GM12878 (cell line): ENCODE results near the gene DIAPH2. TPM values are rescaled to one million over a fixed set of nuclear protein-coding genes. Genes with fewer than 3 reads are reported as not detected.

Experiments
- ATAC-seq: fragments of 200-7000 bp; cut with Tn5 transposase; 3 replicates; pipeline ENCODE4 v1.9.1; 2020; ENCODE audit warnings: mild to moderate bottlenecking, moderate library complexity
- BruUV-seq: library from RNA; stranded (reverse); fragments of 400-500 nt; replicated peaks from 2 replicates; lab custom pipeline; 2021; lab: Mats Ljungman, UMichigan
- CTCF ChIA-PET: fragments of 300-600 bp; sonication (Branson Sonifier 250); formaldehyde crosslinking; extraction: SDS; loops from one replicate; lab custom pipeline; 2021; ENCODE audit warnings: inconsistent platforms; lab: Yijun Ruan, JAX
- POLR2A ChIA-PET: fragments of 350-600 bp; formaldehyde crosslinking; extraction: SDS; loops from one replicate; lab custom pipeline; 2021; ENCODE audit warnings: inconsistent platforms; lab: Charles Lee
- RAD21 ChIA-PET: fragments of 300-600 bp; sonication (Branson Sonifier 250); formaldehyde crosslinking; loops from one replicate; lab custom pipeline; 2023; ENCODE audit warnings: antibody characterized with exemption; ENCODE audit not compliant: unreplicated experiment; lab: Charles Lee
- SMC1A ChIA-PET: fragments of 300-600 bp; sonication (Branson Sonifier 250); formaldehyde crosslinking; loops from one replicate; lab custom pipeline; 2023; ENCODE audit not compliant: unreplicated experiment, uncharacterized antibody; lab: Charles Lee
- DNase-seq: peaks from one replicate; pipeline ENCODE4 v3.0.0-alpha.2; 2011; ENCODE audit warnings: low read depth, low spot score
- FAIRE-seq: peaks from 3 replicates; lab custom pipeline; 2011; peaks lifted over from hg19 to GRCh38; lab: Jason Lieb, UNC
- H2AFZ ChIP-seq: 2 replicates; pipeline ENCODE4 v1.6.0; 2011; ENCODE audit warnings: low read depth, low read length, control low read depth; ENCODE audit not compliant: control insufficient read depth
- H3K27ac ChIP-seq: 2 replicates; pipeline ENCODE4 v1.5.1; 2011; ENCODE audit warnings: control low read depth; ENCODE audit not compliant: control insufficient read depth, insufficient read depth
- H3K27me3 ChIP-seq, 2 experiments: replicated peaks in 1 of 2; 2 replicates each; pipeline versions ENCODE4 v1.6.0 to v1.6.1; 2011; ENCODE audit warnings: low read length in 1 of 2; ENCODE audit not compliant: control insufficient read depth in 2 of 2, insufficient read depth in 2 of 2
- H3K36me3 ChIP-seq, 2 experiments: 2 replicates each; pipeline ENCODE4 v1.5.1; 2011; ENCODE audit warnings: low read length in 1 of 2; ENCODE audit not compliant: control insufficient read depth in 2 of 2, insufficient read depth in 2 of 2
- H3K4me1 ChIP-seq: 2 replicates; pipeline ENCODE4 v1.6.1; 2011; ENCODE audit warnings: mild to moderate bottlenecking, low read length, moderate library complexity, mixed read lengths; ENCODE audit not compliant: control insufficient read depth, insufficient read depth
- H3K4me2 ChIP-seq: 2 replicates; pipeline ENCODE4 v1.6.0; 2011; ENCODE audit warnings: control low read depth; ENCODE audit not compliant: control insufficient read depth, insufficient read depth
- H3K4me3 ChIP-seq: fragments of 200-600 bp; sonication (generic); 2 replicates; pipeline ENCODE4 v1.5.1; 2016
- H3K79me2 ChIP-seq: 2 replicates; pipeline ENCODE4 v1.6.0; 2011; ENCODE audit warnings: low read length; ENCODE audit not compliant: control insufficient read depth, insufficient read depth
- H3K9ac ChIP-seq: 2 replicates; pipeline ENCODE4 v1.8.0; 2011; ENCODE audit warnings: low read length, control low read depth, mixed read lengths; ENCODE audit not compliant: control insufficient read depth, insufficient read depth
- H3K9me3 ChIP-seq: replicated peaks from 3 replicates; pipeline ENCODE4 v1.5.1; 2011; ENCODE audit warnings: mild to moderate bottlenecking, low read length; ENCODE audit not compliant: control insufficient read depth, insufficient read depth
- H4K20me1 ChIP-seq: 2 replicates; pipeline ENCODE4 v1.6.0; 2011; ENCODE audit not compliant: control insufficient read depth, insufficient read depth
- BRCA1 ChIP-seq: IDR thresholded peaks from 2 replicates; pipeline ENCODE4 v1.6.1; 2011; ENCODE audit warnings: low read depth, low read length, improper control_type of control experiment
- MYC ChIP-seq: IDR thresholded peaks from 2 replicates; pipeline ENCODE4 v1.6.1; 2011; ENCODE audit warnings: mild to moderate bottlenecking, low read length, moderate library complexity, inconsistent platforms; ENCODE audit not compliant: insufficient read depth, insufficient replicate concordance, insufficient read length, severe bottlenecking
- NR2F1 ChIP-seq: fragments of 450-650 bp; conservative IDR thresholded peaks from 2 replicates; pipeline ENCODE4 v1.6.1; 2017; ENCODE audit warnings: mild to moderate bottlenecking
- RUNX3 ChIP-seq: IDR thresholded peaks from 2 replicates; pipeline ENCODE4 v1.6.1; 2012; ENCODE audit warnings: low read length, inconsistent platforms
- TCF7 ChIP-seq: IDR thresholded peaks from 2 replicates; pipeline ENCODE4 v1.6.1; 2014; ENCODE audit warnings: antibody characterized with exemption, borderline replicate concordance
- ZNF207 ChIP-seq: fragments of 450-650 bp; IDR thresholded peaks from 2 replicates; pipeline ENCODE4 v1.6.1; 2014; ENCODE audit warnings: antibody characterized with exemption, mild to moderate bottlenecking, borderline replicate concordance
- WGBS: methylation state at CpG from one replicate; pipeline ENCODE4 v1.1.6; 2016; ENCODE audit warnings: low lambda C conversion rate; ENCODE audit not compliant: insufficient replicate concordance, insufficient coverage; ENCODE audit errors: missing lambda C conversion rate; 5-methylcytosine and 5-hydroxymethylcytosine counted together
- in situ Hi-C: fragments of 300-500 bp; cut with MboI; formaldehyde crosslinking; loops from 9 replicates; pipeline ENCODE4 v1.14.3; 2018; ENCODE audit warnings: mixed read lengths
- intact Hi-C: fragments of 100-400 bp; cut with micrococcal nuclease; formaldehyde crosslinking; loops from one replicate; pipeline ENCODE4 v1.14.2; 2022; ENCODE audit not compliant: unreplicated experiment
- polyA plus RNA-seq, 11 experiments: library from polyadenylated mRNA; depleted of rRNA in 4 of 11; unstranded in 6 of 11; stranded (reverse) in 5 of 11; fragments of >200 nt; fragmentation: Nextera tagmentation in 4 of 11; fragmentation: Illumina TruSeq in 1 of 11; extraction: Ambion mirVana in 4 of 11; extraction: Trizol in 1 of 11; gene quantifications; 1 replicate in 1 of 11; 2 replicates in 10 of 11; pipeline versions ENCODE4 v1.2.1 to v1.2.3, GENCODE V29; 2011 to 2016; ENCODE audit warnings: inconsistent platforms in 2 of 11, missing spikeins in 2 of 11, low read depth in 1 of 11
- total RNA-seq, 4 experiments: library from RNA; depleted of rRNA in 3 of 4; stranded (reverse); fragments of >200 nt in 3 of 4; fragmentation: Illumina TruSeq in 1 of 4; extraction: Trizol in 1 of 4; gene quantifications; 2 replicates each; pipeline versions ENCODE4 v1.2.1 to v1.2.3, GENCODE V29; 2013 to 2021
- TF ChIP-seq, protein P1 (sequence below): IDR thresholded peaks from 2 replicates; pipeline ENCODE4 v1.6.1; 2011; ENCODE audit warnings: low read depth, low read length, improper control_type of control experiment, borderline replicate concordance

The DIAPH2 gene
- total and polyA plus RNA-seq, 10 of the 15 experiments (the other 5 are each of a cell fraction or from before 2014, with no cell fraction given): 2.2 to 16.6 (median 8.8) TPM

DNA sequence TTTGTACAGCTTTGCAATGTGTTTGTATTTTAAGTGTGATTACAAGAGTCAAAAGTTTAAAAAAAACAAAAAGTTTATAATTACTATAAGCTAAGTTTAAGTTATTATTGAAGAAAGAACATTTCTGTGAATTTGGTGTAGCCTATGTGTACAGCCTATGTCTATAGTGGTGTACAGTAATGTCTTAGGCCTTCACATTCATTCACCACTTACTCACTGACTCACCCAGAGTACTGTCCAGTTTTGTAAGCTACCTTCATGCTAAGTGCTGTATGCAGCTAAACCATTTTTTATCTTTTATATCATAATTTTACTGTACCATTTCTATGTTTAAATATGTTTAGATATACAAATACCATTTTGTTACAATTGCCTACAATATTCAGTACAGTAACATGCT is 381.3 kb downstream of the DIAPH2 start:
- Histone ChIP-seq H3K9ac (no peak overlapping the region), H3K27me3 (no peaks in the 10 kb centered on the region; a peak in 1 of 4 replicates), H3K4me3 (no peak overlapping the region), H3K36me3 (no peaks in the 10 kb centered on the region), H3K27ac (no peak overlapping the region), H3K9me3 (no peaks in the 10 kb centered on the region), H3K4me1 (no peaks in the 10 kb centered on the region), H3K79me2 (no peaks in the 10 kb centered on the region), H3K4me2 (no peak overlapping the region), H2AFZ (no peak overlapping the region), H4K20me1 (no peaks in the 10 kb centered on the region)
- SMC1A ChIA-PET: no interaction called here
- ATAC-seq (no peak), FAIRE-seq (no peak), DNase-seq (no peak)
- CTCF ChIA-PET: interaction anchor here (1.4 kb wide), 1 partner anchor 10 kb away, joined by 3 read pairs; no protein-coding TSS in a partner anchor
- in situ Hi-C loops: no loop called here
- no TSS peak for BruUV-seq
- RAD21 ChIA-PET: interaction anchor here (0.7 kb wide), 1 partner anchor 11 kb away, joined by 3 read pairs; no protein-coding TSS in a partner anchor
- TF ChIP-seq BRCA1: no peak
- TF ChIP-seq, protein P1, sequence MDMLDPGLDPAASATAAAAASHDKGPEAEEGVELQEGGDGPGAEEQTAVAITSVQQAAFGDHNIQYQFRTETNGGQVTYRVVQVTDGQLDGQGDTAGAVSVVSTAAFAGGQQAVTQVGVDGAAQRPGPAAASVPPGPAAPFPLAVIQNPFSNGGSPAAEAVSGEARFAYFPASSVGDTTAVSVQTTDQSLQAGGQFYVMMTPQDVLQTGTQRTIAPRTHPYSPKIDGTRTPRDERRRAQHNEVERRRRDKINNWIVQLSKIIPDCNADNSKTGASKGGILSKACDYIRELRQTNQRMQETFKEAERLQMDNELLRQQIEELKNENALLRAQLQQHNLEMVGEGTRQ: no peak
- no peak for TF ChIP-seq NR2F1
- POLR2A ChIA-PET: no interaction called here
- intact Hi-C loops: no loop called here

DNA sequence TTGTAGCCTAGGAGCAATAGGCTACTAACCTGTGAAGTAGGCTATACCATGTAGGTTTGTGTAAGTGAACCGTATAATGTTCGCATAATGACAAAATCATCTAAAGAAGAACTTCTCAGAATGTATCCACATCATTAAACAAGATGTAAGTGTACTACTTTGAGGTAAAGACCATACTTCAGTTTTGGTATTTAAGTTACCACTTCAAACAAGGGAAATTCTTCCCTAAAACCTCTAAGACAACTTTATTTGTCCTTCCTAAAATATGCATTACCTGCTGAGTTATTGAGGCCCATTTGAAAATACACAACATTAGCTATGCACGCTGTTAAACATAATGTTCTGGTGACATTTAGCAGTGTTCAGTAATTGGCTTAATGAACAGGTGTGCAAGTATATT is 381.7 kb downstream of the DIAPH2 start:
- ATAC-seq: no peak
- Histone ChIP-seq H3K4me3 (no peak overlapping the region), H3K9me3 (no peaks in the 10 kb centered on the region), H3K36me3 (no peaks in the 10 kb centered on the region), H3K4me2 (no peak overlapping the region), H3K4me1 (no peaks in the 10 kb centered on the region), H2AFZ (no peak overlapping the region), H3K27me3 (no peaks in the 10 kb centered on the region; a peak in 1 of 4 replicates), H4K20me1 (no peaks in the 10 kb centered on the region), H3K27ac (no peak overlapping the region), H3K9ac (no peak overlapping the region), H3K79me2 (no peaks in the 10 kb centered on the region)
- TF ChIP-seq TCF7 (peak; percentile 83), ZNF207 (no peak), MYC (no peak), RUNX3 (peak; percentile 76)
- ChIA-PET CTCF (interaction anchor here (1.4 kb wide), 1 partner anchor 9 kb away, joined by 3 read pairs; no protein-coding TSS in a partner anchor), POLR2A (no interaction called here), RAD21 (interaction anchor here (0.7 kb wide), 1 partner anchor 10 kb away, joined by 3 read pairs; no protein-coding TSS in a partner anchor), SMC1A (no interaction called here)
- BruUV-seq: no TSS peak
- no peak for DNase-seq
- 64% methylated on average over 3 of the region's 3 CpGs for WGBS
- no peak for FAIRE-seq
- in situ Hi-C loops: no loop called here
- intact Hi-C loops: no loop called here
